Naive thymus-derived CD4-positive, alpha-beta T cell (primary cell): ENCODE results near the gene IBTK. TPM values are rescaled to one million over a fixed set of nuclear protein-coding genes. Genes with fewer than 3 reads are reported as not detected.

Experiments used
- ATAC-seq: fragments of 150-1000 bp; cut with Tn5 transposase; 2 replicates; pipeline ENCODE4 v1.10.0; 2021; ENCODE audit warnings: mild to moderate bottlenecking, moderate library complexity
- CTCF ChIA-PET: fragments of 350-600 bp; sonication (Branson Sonifier 250); formaldehyde crosslinking; loops from one replicate; lab custom pipeline; 2021; ENCODE audit warnings: antibody characterized with exemption; lab: Charles Lee
- POLR2A ChIA-PET: fragments of 350-600 bp; sonication (Branson Sonifier 250); formaldehyde crosslinking; loops from one replicate; lab custom pipeline; 2021; ENCODE audit warnings: antibody characterized with exemption, inconsistent platforms; lab: Charles Lee
- DNase-seq, 9 donors: peaks; one replicate each; pipeline versions ENCODE4 v3.0.0 to v3.0.0-alpha.2; 2020 to 2022; ENCODE audit warnings: mixed read lengths in 1 of 9
- H3K27ac ChIP-seq: one replicate; pipeline ENCODE4 v1.7.0; 2013; ENCODE audit warnings: mild to moderate bottlenecking, low read depth, low read length, moderate library complexity
- H3K27me3 ChIP-seq, 2 donors: one replicate each; pipeline ENCODE4 v1.7.0; 2013; ENCODE audit warnings: low read length in 2 of 2, mild to moderate bottlenecking in 2 of 2, moderate library complexity in 2 of 2; ENCODE audit not compliant: control insufficient read depth in 2 of 2, insufficient read depth in 2 of 2
- H3K36me3 ChIP-seq, 3 experiments: 1 replicate in 2 of 3; 2 replicates in 1 of 3; pipeline ENCODE4 v1.7.0; 2013; ENCODE audit warnings: low read length in 3 of 3, mild to moderate bottlenecking in 3 of 3, moderate library complexity in 1 of 3; ENCODE audit not compliant: insufficient read depth in 3 of 3, control insufficient read depth in 2 of 3
- H3K4me1 ChIP-seq, 2 donors: one replicate each; pipeline ENCODE4 v1.7.0; 2013; ENCODE audit warnings: low read length in 2 of 2, mild to moderate bottlenecking in 2 of 2, moderate library complexity in 1 of 2; ENCODE audit not compliant: control insufficient read depth in 2 of 2, insufficient read depth in 2 of 2
- H3K4me3 ChIP-seq: 2 replicates; pipeline ENCODE4 v1.7.0; 2013; ENCODE audit warnings: mild to moderate bottlenecking, low read length
- H3K9me3 ChIP-seq, 3 experiments: 1 replicate in 2 of 3; 2 replicates in 1 of 3; pipeline ENCODE4 v1.7.0; 2013; ENCODE audit warnings: low read length in 3 of 3; ENCODE audit not compliant: control insufficient read depth in 2 of 3
- H3K27ac Mint-ChIP-seq, 9 donors: one replicate each; pipeline ENCODE4 v1.8.0; 2020 to 2022; ENCODE audit warnings: mixed read lengths in 9 of 9, mild to moderate bottlenecking in 8 of 9, moderate library complexity in 5 of 9, inconsistent platforms in 2 of 9
- H3K27me3 Mint-ChIP-seq, 5 donors: one replicate each; pipeline ENCODE4 v1.8.0; 2021 to 2022; ENCODE audit warnings: mixed read lengths in 5 of 5, mild to moderate bottlenecking in 1 of 5
- H3K36me3 Mint-ChIP-seq, 5 donors: one replicate each; pipeline ENCODE4 v1.8.0; 2020 to 2022; ENCODE audit warnings: mixed read lengths in 5 of 5, mild to moderate bottlenecking in 3 of 5, inconsistent platforms in 1 of 5
- H3K4me1 Mint-ChIP-seq, 7 donors: one replicate each; pipeline ENCODE4 v1.8.0; 2020 to 2022; ENCODE audit warnings: mixed read lengths in 7 of 7, mild to moderate bottlenecking in 3 of 7, inconsistent platforms in 1 of 7
- H3K4me3 Mint-ChIP-seq, 10 donors: one replicate each; pipeline ENCODE4 v1.8.0; 2020 to 2022; ENCODE audit warnings: mild to moderate bottlenecking in 10 of 10, mixed read lengths in 10 of 10, moderate library complexity in 6 of 10, inconsistent platforms in 2 of 10
- H3K9me3 Mint-ChIP-seq, 11 donors: one replicate each; pipeline ENCODE4 v1.8.0; 2020 to 2022; ENCODE audit warnings: mixed read lengths in 11 of 11, mild to moderate bottlenecking in 4 of 11, inconsistent platforms in 1 of 11, moderate library complexity in 1 of 11
- intact Hi-C, 2 donors: fragments of 100-400 bp; cut with micrococcal nuclease; formaldehyde crosslinking; loops; one replicate each; pipeline ENCODE4 v1.15.1; 2023
- polyA plus RNA-seq, 2 donors: library from polyadenylated mRNA; unstranded; fragments of 300-500 nt; fragmentation: Illumina TruSeq; gene quantifications; one replicate each; pipeline ENCODE4 v1.2.3, GENCODE V29; 2021
- total RNA-seq, 6 experiments: library from RNA in 5 of 6; stranded (reverse) in 5 of 6; gene quantifications; 1 replicate in 5 of 6; 2 replicates in 1 of 6; pipeline ENCODE4 v1.2.3 and lab custom pipeline; 2021 to 2026

IBTK gene
- total and polyA plus RNA-seq, 7 experiments from 2014 or later: 15.6 to 35.8 (median 19.6) TPM

GRCh38 chr6:82270881-82271635 is 23.5 kb upstream of the IBTK start:
- Mint-ChIP-seq H3K4me3 (no peak overlapping the region), H3K4me1 (no peaks in the 10 kb centered on the region), H3K27me3 (peaks cover 0 to 10% (median 0%) of the 10 kb centered on the region in 5 donors), H3K36me3 (no peaks in the 10 kb centered on the region), H3K27ac (no peak overlapping the region), H3K9me3 (no peaks in the 10 kb centered on the region)
- H3K4me1 ChIP-seq: no peaks in the 10 kb centered on the region
- no peaks in the 10 kb centered on the region for H3K9me3 ChIP-seq
- no peak overlapping the region for H3K4me3 ChIP-seq
- POLR2A ChIA-PET: no interaction called here
- ATAC-seq: peak; percentile 72
- intact Hi-C loops: loop anchor here (1.0 to 5.0 kb wide), 8 partner anchors 346 to 1244 kb away; partner anchors contain the start of gene UBE3D (in 1 of the 2)
- H3K27ac ChIP-seq: no peak overlapping the region
- DNase-seq: peak in 5 of 9 donors; percentile 14 to 38 (median 27)
- H3K36me3 ChIP-seq: no peaks in the 10 kb centered on the region
- no peaks in the 10 kb centered on the region for H3K27me3 ChIP-seq
- CTCF ChIA-PET: interaction anchor here (0.9 to 2.7 kb wide), 6 partner anchors 10 to 796 kb away, joined by 3 to 11 read pairs (median 4); partner anchors contain the start of genes DOP1A and UBE3D

GRCh38 chr6:82268301-82268846 is 20.8 kb upstream of the IBTK start:
- H3K4me3 ChIP-seq: no peak overlapping the region
- no peaks in the 10 kb centered on the region for H3K27me3 ChIP-seq
- Mint-ChIP-seq H3K27me3 (peaks cover 0 to 10% (median 4%) of the 10 kb centered on the region in 5 donors), H3K4me3 (no peak overlapping the region), H3K9me3 (no peaks in the 10 kb centered on the region), H3K36me3 (no peaks in the 10 kb centered on the region), H3K27ac (no peak overlapping the region), H3K4me1 (no peaks in the 10 kb centered on the region)
- no peaks in the 10 kb centered on the region for H3K4me1 ChIP-seq
- ChIA-PET CTCF (no interaction called here), POLR2A (no interaction called here)
- H3K27ac ChIP-seq: no peak overlapping the region
- no peak for ATAC-seq
- intact Hi-C loops: no loop called here
- no peak for DNase-seq
- no peaks in the 10 kb centered on the region for H3K9me3 ChIP-seq
- H3K36me3 ChIP-seq: no peaks in the 10 kb centered on the region

DNA sequence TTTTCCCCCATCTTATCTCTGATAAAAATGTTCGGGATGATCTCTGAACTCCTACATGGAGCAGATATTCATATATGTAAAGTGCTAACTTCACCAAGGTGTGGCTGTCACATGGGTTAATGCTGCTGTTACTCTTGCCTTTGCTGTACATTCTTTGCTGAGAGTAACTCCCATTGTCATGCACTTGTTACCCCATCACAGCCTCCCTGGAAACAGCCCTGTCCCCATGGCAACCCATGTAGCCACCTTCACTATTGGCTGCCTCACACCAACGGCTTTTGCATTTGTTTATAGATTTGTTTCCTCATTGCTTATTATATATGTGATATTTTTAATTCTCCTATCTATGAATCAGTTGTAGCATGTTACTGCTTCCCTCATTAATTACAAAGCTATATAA is 17.3 kb upstream of the IBTK start:
- Histone ChIP-seq H3K36me3 (no peaks in the 10 kb centered on the region), H3K4me1 (no peaks in the 10 kb centered on the region), H3K27ac (no peak overlapping the region), H3K9me3 (no peaks in the 10 kb centered on the region), H3K4me3 (no peak overlapping the region), H3K27me3 (no peaks in the 10 kb centered on the region)
- CTCF ChIA-PET: no interaction called here
- Mint-ChIP-seq H3K4me1 (no peaks in the 10 kb centered on the region), H3K4me3 (no peak overlapping the region), H3K36me3 (no peaks in the 10 kb centered on the region), H3K27ac (no peak overlapping the region), H3K9me3 (no peaks in the 10 kb centered on the region), H3K27me3 (peaks cover 0 to 11% (median 4%) of the 10 kb centered on the region in 5 donors)
- POLR2A ChIA-PET: no interaction called here
- intact Hi-C loops: no loop called here
- DNase-seq: no peak
- no peak for ATAC-seq

- peaks cover 0 to 2% (median 0%) of the 10 kb centered on the region in 7 donors for H3K4me1 Mint-ChIP-seq
- no peak overlapping the region for H3K4me3 Mint-ChIP-seq
- no peaks in the 10 kb centered on the region for H3K27me3 ChIP-seq
- no peak overlapping the region for H3K27ac Mint-ChIP-seq
- H3K27me3 Mint-ChIP-seq: peaks cover 0 to 6% (median 4%) of the 10 kb centered on the region in 5 donors
- CTCF ChIA-PET: no interaction called here
- H3K9me3 ChIP-seq: no peaks in the 10 kb centered on the region
- ATAC-seq (no peak), DNase-seq (no peak)
- intact Hi-C loops: no loop called here
- no peaks in the 10 kb centered on the region for H3K4me1 ChIP-seq
- H3K9me3 Mint-ChIP-seq: no peaks in the 10 kb centered on the region
- no peaks in the 10 kb centered on the region for H3K36me3 ChIP-seq
- POLR2A ChIA-PET: no interaction called here
- H3K27ac ChIP-seq: no peak overlapping the region
- H3K4me3 ChIP-seq: no peak overlapping the region
- H3K36me3 Mint-ChIP-seq: no peaks in the 10 kb centered on the region
Observed at GRCh38 chr6:82264321-82264720, 16.8 kb upstream of the IBTK start.

DNA sequence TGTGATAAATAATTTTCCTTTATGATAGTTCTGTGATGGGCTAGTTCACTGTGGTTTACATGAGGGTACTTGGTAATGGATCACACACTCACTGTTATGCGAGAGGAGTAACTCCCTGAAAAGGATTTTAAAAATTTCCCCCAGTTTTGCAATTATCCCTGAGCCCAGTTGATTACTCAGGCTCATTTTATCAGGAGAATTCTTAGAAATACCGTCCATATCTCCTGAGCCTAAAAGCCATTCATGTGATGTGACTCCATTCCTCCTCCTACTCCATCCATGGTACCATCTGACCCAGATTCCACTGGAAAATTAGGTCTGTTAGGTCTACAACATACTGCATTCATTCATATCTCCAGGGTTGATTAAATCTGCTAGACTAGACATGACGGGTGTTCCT is 16.4 kb upstream of the IBTK start:
- intact Hi-C loops: no loop called here
- Mint-ChIP-seq H3K9me3 (no peaks in the 10 kb centered on the region), H3K4me3 (no peak overlapping the region), H3K4me1 (peaks cover 0 to 2% (median 0%) of the 10 kb centered on the region in 7 donors), H3K27ac (no peak overlapping the region), H3K27me3 (peaks cover 0 to 6% (median 4%) of the 10 kb centered on the region in 5 donors), H3K36me3 (no peaks in the 10 kb centered on the region)
- Histone ChIP-seq H3K36me3 (no peaks in the 10 kb centered on the region), H3K27me3 (no peaks in the 10 kb centered on the region), H3K27ac (no peak overlapping the region), H3K4me1 (no peaks in the 10 kb centered on the region), H3K4me3 (no peak overlapping the region), H3K9me3 (no peaks in the 10 kb centered on the region)
- DNase-seq: no peak
- ChIA-PET CTCF (no interaction called here), POLR2A (no interaction called here)
- no peak for ATAC-seq

DNA sequence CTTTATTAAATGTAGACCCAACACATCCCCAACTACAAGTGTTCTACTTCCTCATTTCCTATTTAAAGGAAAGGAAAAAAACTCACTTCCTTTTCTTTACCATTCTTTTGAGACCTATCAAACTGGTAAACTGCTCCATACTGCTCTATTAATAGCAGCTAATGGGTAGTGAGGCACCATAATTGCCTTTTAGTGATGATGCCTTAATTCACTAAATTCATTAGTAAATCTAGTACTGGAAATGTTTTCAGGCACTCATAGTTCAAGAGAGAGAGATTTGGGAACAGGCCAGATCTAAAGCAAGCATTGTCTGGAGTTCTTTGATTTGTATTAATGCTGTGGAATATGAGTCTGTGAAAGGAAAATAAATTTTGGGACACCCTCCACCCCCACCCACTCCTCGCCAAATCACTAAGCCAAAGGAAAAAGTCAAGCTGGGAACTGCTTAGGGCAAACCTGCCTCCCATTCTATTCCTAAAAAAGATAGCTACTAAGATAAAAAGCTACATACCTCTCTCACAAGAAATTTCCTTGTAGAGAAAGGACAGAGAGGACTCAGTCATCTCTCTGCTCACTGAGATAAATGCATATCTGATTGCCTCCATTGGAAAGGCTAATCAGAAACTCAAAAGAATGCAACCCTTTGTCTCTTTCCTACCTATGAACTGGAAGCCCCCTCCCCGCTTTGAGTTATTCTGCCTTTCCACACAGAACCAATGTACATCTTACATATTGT is 13.6 kb upstream of the IBTK start:
- H3K9me3 ChIP-seq: no peaks in the 10 kb centered on the region
- no peak overlapping the region for H3K4me3 ChIP-seq
- ChIA-PET POLR2A (no interaction called here), CTCF (interaction anchor here (0.5 to 1.6 kb wide), 2 partner anchors 10 to 509 kb away, joined by 5 read pairs; partner anchors contain the start of gene TENT5A)
- H3K36me3 ChIP-seq: no peaks in the 10 kb centered on the region
- Mint-ChIP-seq H3K36me3 (no peaks in the 10 kb centered on the region), H3K4me3 (no peak overlapping the region), H3K4me1 (peaks cover 0 to 2% (median 0%) of the 10 kb centered on the region in 7 donors), H3K9me3 (no peaks in the 10 kb centered on the region), H3K27ac (no peak overlapping the region), H3K27me3 (peaks cover 0 to 7% (median 4%) of the 10 kb centered on the region in 5 donors)
- H3K4me1 ChIP-seq: no peaks in the 10 kb centered on the region
- no peak for ATAC-seq
- DNase-seq: no peak
- intact Hi-C loops: no loop called here
- H3K27ac ChIP-seq: no peak overlapping the region
- H3K27me3 ChIP-seq: no peaks in the 10 kb centered on the region
